GM21423 (cell line): ENCODE data around the gene TBC1D1.
A peak's percentile ranks its signal among the peaks of the same experiment; 100 is the strongest.

Experiments
- ATAC-seq: cut with Tn5 transposase; IDR thresholded peaks from one replicate; pipeline ENCODE4 v1.9.1; 2021; ENCODE audit warnings: mild to moderate bottlenecking, moderate library complexity; ENCODE audit not compliant: unreplicated experiment

The TBC1D1 gene

GRCh38 chr4:38161208-38162113, 270.6 kb downstream of the TBC1D1 start:
- no peak for ATAC-seq

GRCh38 chr4:38162240-38162784, 271.4 kb downstream of the TBC1D1 start:
- ATAC-seq = no peak

- no peak for ATAC-seq
These were observed 272.5 kb downstream of the TBC1D1 start for GRCh38 chr4:38163216-38164006.

- no peak for ATAC-seq
These were observed 273.5 kb downstream of the TBC1D1 start for GRCh38 chr4:38164346-38164745.

- ATAC-seq = no peak
These were observed 275.2 kb downstream of the TBC1D1 start for GRCh38 chr4:38166082-38166481.

- no peak for ATAC-seq
These were observed 275.9 kb downstream of the TBC1D1 start for GRCh38 chr4:38166768-38167167.

- no peak for ATAC-seq
These were observed 277.1 kb downstream of the TBC1D1 start for GRCh38 chr4:38167973-38168372.

- no peak for ATAC-seq
These were observed 278.6 kb downstream of the TBC1D1 start for GRCh38 chr4:38169524-38169923.

GRCh38 chr4:38170338-38171169, 279.7 kb downstream of the TBC1D1 start:
- no peak for ATAC-seq

- no peak for ATAC-seq
These were observed 281.2 kb downstream of the TBC1D1 start for GRCh38 chr4:38172078-38172477.

GRCh38 chr4:38173935-38174518, 283.1 kb downstream of the TBC1D1 start:
- ATAC-seq = no peak

GRCh38 chr4:38174801-38175200, 283.9 kb downstream of the TBC1D1 start:
- no peak for ATAC-seq

GRCh38 chr4:38176165-38176564, 285.3 kb downstream of the TBC1D1 start:
- no peak for ATAC-seq

- ATAC-seq = peak; percentile 40
These were observed 286.2 kb downstream of the TBC1D1 start for GRCh38 chr4:38177035-38177546.

- ATAC-seq = no peak
These were observed 286.9 kb downstream of the TBC1D1 start for GRCh38 chr4:38177641-38178391.

GRCh38 chr4:38178392-38178995, 287.6 kb downstream of the TBC1D1 start:
- no peak for ATAC-seq

- ATAC-seq = no peak
These were observed 288.9 kb downstream of the TBC1D1 start for GRCh38 chr4:38179690-38180377.

- ATAC-seq = no peak
These were observed 289.6 kb downstream of the TBC1D1 start for GRCh38 chr4:38180456-38180855.
